ENCODE measurements around the gene VWA7.

DNA sequence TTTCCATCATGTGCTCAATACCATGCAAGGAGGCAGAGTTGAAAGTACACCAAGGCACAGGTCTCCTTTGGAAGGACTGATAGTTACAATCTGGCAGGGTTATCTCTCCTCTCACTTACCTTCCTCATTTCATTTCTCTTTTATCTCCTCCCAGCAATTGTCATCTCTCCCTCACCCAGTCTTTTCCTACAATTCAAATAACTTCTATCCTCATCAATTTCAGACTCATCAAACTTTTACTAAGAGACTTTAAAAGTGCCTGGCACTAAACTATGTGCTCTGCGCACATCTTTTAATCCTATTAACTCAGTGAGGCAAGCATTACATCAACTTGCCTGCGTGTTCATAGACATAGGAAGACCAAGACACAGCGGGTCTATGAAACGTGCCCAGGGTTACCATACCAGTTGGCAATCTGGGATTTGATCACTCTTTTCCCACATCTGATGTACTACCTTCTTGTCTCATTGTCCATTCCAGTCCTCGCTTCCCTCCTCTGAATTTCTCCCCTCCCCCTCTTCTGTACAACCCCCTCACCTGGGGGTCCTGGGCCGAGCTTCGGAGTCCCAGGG is 17.3 kb upstream of the VWA7 start:
- no peak for TF ChIP-seq CTBP1 (IDR thresholded peaks at IDR 0.05; ENCODE audit: borderline replicate concordance)
- no peak for TF ChIP-seq LEF1 (IDR thresholded peaks at IDR 0.05; ENCODE audit: borderline replicate concordance)
- TF ChIP-seq HDGF (IDR thresholded peaks at IDR 0.05; ENCODE audit: borderline replicate concordance) = no peak
- no peak for TF ChIP-seq ARNT (IDR thresholded peaks at IDR 0.05)
- no peak for TF ChIP-seq ELF4 (IDR thresholded peaks at IDR 0.05)
- no peak for TF ChIP-seq BHLHE40 (IDR thresholded peaks at IDR 0.05; ENCODE audit: borderline replicate concordance)
- TF ChIP-seq TARDBP (IDR thresholded peaks at IDR 0.05) = no peak
- no peak for TF ChIP-seq SUZ12 (IDR thresholded peaks at IDR 0.05)

All from HEK293T (cell line).